Esophagus (tissue), 2 donors: ENCODE results near the gene CADM3. TPM values are rescaled to one million over a fixed set of nuclear protein-coding genes. Genes with fewer than 3 reads are reported as not detected.

ENCODE experiments used
- H3K27ac ChIP-seq, 2 donors: one replicate each; pipeline ENCODE4 v1.5.1; 2013; ENCODE audit warnings: low read depth in 2 of 2, mild to moderate bottlenecking in 2 of 2, inconsistent platforms in 1 of 2, low read length in 1 of 2, moderate library complexity in 1 of 2
- H3K27me3 ChIP-seq, 2 donors: one replicate each; pipeline ENCODE4 v1.6.1; 2013; ENCODE audit warnings: low read length in 2 of 2, control low read depth in 1 of 2, mild to moderate bottlenecking in 1 of 2; ENCODE audit not compliant: insufficient read depth in 2 of 2, control insufficient read depth in 1 of 2
- H3K36me3 ChIP-seq, 2 donors: one replicate each; pipeline ENCODE4 v1.6.1; 2013; ENCODE audit warnings: low read length in 1 of 2; ENCODE audit not compliant: control insufficient read depth in 2 of 2, insufficient read depth in 2 of 2
- H3K4me1 ChIP-seq, 2 donors: one replicate each; pipeline ENCODE4 v1.6.1; 2013; ENCODE audit warnings: low read length in 1 of 2; ENCODE audit not compliant: control insufficient read depth in 2 of 2, insufficient read depth in 2 of 2
- H3K4me3 ChIP-seq, 2 donors: one replicate each; pipeline ENCODE4 v1.5.1; 2013; ENCODE audit warnings: low read length in 2 of 2, mild to moderate bottlenecking in 2 of 2, low read depth in 1 of 2, moderate library complexity in 1 of 2
- H3K9me3 ChIP-seq, 2 donors: one replicate each; pipeline ENCODE4 v1.6.1; 2013; ENCODE audit warnings: mild to moderate bottlenecking in 2 of 2, low read depth in 1 of 2, low read length in 1 of 2, moderate library complexity in 1 of 2; ENCODE audit not compliant: control insufficient read depth in 2 of 2, insufficient read depth in 1 of 2
- WGBS, 2 donors: extraction: QIAGEN DNeasy Blood & Tissue Kit; methylation state at CpG; one replicate each; pipeline ENCODE4 v1.1.7; 2013; 5-methylcytosine and 5-hydroxymethylcytosine counted together
- polyA plus RNA-seq, 2 donors: library from polyadenylated mRNA; stranded (reverse); fragments of 200-250 nt; gene quantifications; one replicate each; pipeline ENCODE4 v1.2.3, GENCODE V29; 2013
- donor health status: healthy with polysubstance abuse.
- donor health status: Bipolar disorder and iron deficiency.

Gene CADM3
- polyA plus RNA-seq, 2 donors, result 1.1 to 2.0 TPM

DNA sequence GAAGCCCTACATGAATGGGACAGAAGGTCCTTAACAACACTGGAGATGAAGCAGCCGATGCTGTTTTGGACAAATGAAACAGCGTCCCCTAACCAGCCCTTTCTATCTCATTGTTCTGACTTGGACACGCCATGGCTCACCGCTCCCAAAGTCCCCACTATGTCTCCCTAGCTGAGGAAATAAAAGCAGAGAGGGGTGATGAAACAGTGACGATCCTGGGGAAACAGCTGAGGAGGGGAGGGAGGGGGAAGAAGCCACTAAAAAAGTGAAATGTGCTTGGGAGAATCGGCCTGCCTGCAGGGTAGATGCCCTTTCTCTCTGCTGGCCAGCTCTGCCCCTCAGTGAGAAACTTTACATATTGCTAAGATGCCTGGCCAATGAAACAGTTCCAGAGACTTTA, 32.2 kb downstream of the CADM3 start:
- H3K4me3 ChIP-seq, result no peak overlapping the region
- no peaks in the 10 kb centered on the region for H3K9me3 ChIP-seq
- H3K4me1 ChIP-seq, result no peaks in the 10 kb centered on the region
- H3K27ac ChIP-seq, result no peak overlapping the region
- 67 to 69% methylated on average over 6 of the region's 6 CpGs for WGBS, 2 donors
- H3K36me3 ChIP-seq, result no peaks in the 10 kb centered on the region
- no peaks in the 10 kb centered on the region for H3K27me3 ChIP-seq

GRCh38 chr1:159204161-159205141, 33.0 kb downstream of the CADM3 start, which contains the start of gene ACKR1:
TSS of gene ACKR1 (plus strand) at chr1:159204875. CDS start at chr1:159204960, 85 bp downstream.
- Histone ChIP-seq H3K36me3 (no peaks in the 10 kb centered on the region), H3K9me3 (no peaks in the 10 kb centered on the region), H3K4me3 (peak within 1 kb of the TSS in 1 of 2 donors; percentile 28), H3K27ac (no peak within 1 kb of the TSS), H3K4me1 (no peaks in the 10 kb centered on the region), H3K27me3 (no peaks in the 10 kb centered on the region)
- WGBS, 2 donors, result 50 to 55% methylated on average over 13 of the region's 13 CpGs

GRCh38 chr1:159205225-159205624, 33.8 kb downstream of the CADM3 start:
- Histone ChIP-seq H3K27me3 (no peaks in the 10 kb centered on the region), H3K4me1 (no peaks in the 10 kb centered on the region), H3K36me3 (no peaks in the 10 kb centered on the region), H3K27ac (no peak overlapping the region), H3K4me3 (peak overlapping the region in 1 of 2 donors; percentile 28), H3K9me3 (no peaks in the 10 kb centered on the region)
- 61 to 66% methylated on average over 6 of the region's 6 CpGs for WGBS, 2 donors

GRCh38 chr1:159206110-159206509, 34.7 kb downstream of the CADM3 start:
- no peaks in the 10 kb centered on the region for H3K36me3 ChIP-seq
- no peaks in the 10 kb centered on the region for H3K9me3 ChIP-seq
- H3K4me3 ChIP-seq, result no peak overlapping the region
- no peaks in the 10 kb centered on the region for H3K27me3 ChIP-seq
- H3K4me1 ChIP-seq, result no peaks in the 10 kb centered on the region
- 76 to 80% methylated on average over 4 of the region's 4 CpGs for WGBS, 2 donors
- no peak overlapping the region for H3K27ac ChIP-seq

DNA sequence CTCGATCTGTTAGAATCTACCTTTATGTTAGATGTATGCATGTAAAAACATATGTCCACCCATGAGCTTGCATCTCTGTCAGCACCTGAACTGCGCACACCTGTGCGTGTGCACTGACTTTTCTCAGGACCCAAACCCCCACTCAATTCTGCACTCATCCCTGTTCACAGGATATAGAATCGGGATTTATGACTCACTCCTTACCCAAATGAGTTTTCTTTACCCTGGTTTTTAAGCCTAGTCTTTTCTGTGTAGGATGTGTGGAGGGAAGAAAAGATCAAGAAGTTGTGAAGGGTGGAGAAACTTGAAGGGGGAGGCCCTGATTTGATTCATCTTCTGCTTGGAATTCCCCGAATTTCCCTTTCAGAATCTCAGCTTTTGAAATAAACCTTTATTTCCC, 35.7 kb downstream of the CADM3 start:
- 66 to 70% methylated on average over 5 of the region's 5 CpGs for WGBS, 2 donors
- Histone ChIP-seq H3K27ac (no peak overlapping the region), H3K27me3 (no peaks in the 10 kb centered on the region), H3K4me3 (no peak overlapping the region), H3K36me3 (no peaks in the 10 kb centered on the region), H3K4me1 (no peaks in the 10 kb centered on the region), H3K9me3 (no peaks in the 10 kb centered on the region)

- Histone ChIP-seq H3K4me1 (no peaks in the 10 kb centered on the region), H3K27me3 (no peaks in the 10 kb centered on the region), H3K9me3 (no peaks in the 10 kb centered on the region), H3K4me3 (no peak overlapping the region), H3K36me3 (no peaks in the 10 kb centered on the region), H3K27ac (no peak overlapping the region)
- WGBS, 2 donors, result 45 to 48% methylated on average over 8 of the region's 8 CpGs
Measured at GRCh38 chr1:159207774-159208173, 36.4 kb downstream of the CADM3 start.

DNA sequence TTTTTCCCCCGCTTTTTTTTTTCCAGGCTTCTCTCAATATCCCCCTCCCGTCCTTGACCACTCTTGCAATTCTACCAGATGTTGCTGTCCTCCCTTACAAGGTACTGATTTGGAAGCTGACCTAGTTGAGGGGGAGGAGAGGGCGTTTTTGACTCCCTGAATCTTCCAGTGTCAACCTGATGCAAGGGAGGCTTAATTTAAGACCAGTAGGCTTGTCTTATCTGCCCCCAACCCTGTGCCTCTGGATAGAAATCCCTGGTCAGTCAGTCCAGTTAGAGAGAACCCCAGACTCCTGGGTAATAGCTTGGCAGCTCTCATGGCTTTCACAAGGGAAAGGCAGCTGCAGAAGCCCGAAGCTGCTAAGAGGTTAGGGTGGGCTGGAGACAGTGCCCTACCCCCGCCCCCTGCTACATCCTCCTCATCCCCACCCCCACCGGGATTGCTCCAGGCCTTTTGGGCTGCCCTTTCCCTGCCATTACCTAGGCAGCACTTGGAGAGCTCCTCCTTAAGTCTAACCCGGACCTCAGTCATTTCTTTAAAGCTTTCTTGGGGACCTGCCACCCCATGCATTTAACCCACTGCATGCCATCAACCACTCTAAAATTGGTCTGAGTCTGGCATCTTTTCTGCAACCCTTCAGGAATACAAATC, 36.9 kb downstream of the CADM3 start:
- Histone ChIP-seq H3K4me3 (no peak overlapping the region), H3K27me3 (no peaks in the 10 kb centered on the region)

DNA sequence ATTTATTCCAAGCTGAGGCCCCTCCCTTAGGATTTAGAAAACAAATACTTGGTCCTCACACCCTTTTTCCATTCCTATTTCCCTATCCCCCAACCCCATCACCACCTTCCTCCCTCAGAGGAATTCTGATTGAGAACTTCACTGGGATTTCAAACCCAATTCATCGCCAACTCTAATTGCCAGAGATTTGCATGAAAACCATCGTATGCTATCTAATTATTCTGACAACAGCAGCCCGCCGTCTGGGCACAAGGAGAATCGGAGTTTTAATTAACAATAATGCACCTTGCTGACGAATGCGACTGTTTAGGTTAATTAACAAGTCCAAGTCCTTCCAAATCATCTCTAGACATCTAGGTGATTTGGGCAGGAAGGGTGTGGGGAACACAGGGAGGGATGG, 37.6 kb downstream of the CADM3 start:
- Histone ChIP-seq H3K27ac (no peak overlapping the region), H3K4me1 (no peaks in the 10 kb centered on the region), H3K4me3 (no peak overlapping the region), H3K36me3 (no peaks in the 10 kb centered on the region), H3K27me3 (no peaks in the 10 kb centered on the region), H3K9me3 (no peaks in the 10 kb centered on the region)
- 77 to 80% methylated on average over 7 of the region's 7 CpGs for WGBS, 2 donors

More for the DNA sequence above, 36.9 kb downstream of the CADM3 start:
- Histone ChIP-seq H3K9me3 (no peaks in the 10 kb centered on the region), H3K4me1 (no peaks in the 10 kb centered on the region), H3K27ac (no peak overlapping the region), H3K36me3 (no peaks in the 10 kb centered on the region)
- WGBS, 2 donors, result 12 to 15% methylated on average over 7 of the region's 7 CpGs

GRCh38 chr1:159211331-159212136, 40.1 kb downstream of the CADM3 start:
- H3K27ac ChIP-seq, result no peak overlapping the region
- H3K9me3 ChIP-seq, result no peaks in the 10 kb centered on the region
- no peaks in the 10 kb centered on the region for H3K4me1 ChIP-seq
- H3K36me3 ChIP-seq, result no peaks in the 10 kb centered on the region
- no peak overlapping the region for H3K4me3 ChIP-seq
- H3K27me3 ChIP-seq, result no peaks in the 10 kb centered on the region
- WGBS, 2 donors, result 34 to 38% methylated on average over 11 of the region's 11 CpGs
